SK-N-SH treated with all-trans-retinoic acid at 6 μM for 48 hours (cell line): Measurements from ENCODE around the gene MUS81.

Source experiments
- ARNTL ChIP-seq: fragments of 450-650 bp; formaldehyde crosslinking; IDR thresholded peaks from 2 replicates; pipeline ENCODE4 v1.5.0; 2020; ENCODE audit warnings: low read depth, mild to moderate bottlenecking, moderate library complexity, borderline replicate concordance
- PPARA ChIP-seq: fragments of 250-450 bp; sonication (Bioruptor Pico); IDR thresholded peaks from 2 replicates; pipeline ENCODE4 v1.5.0; 2020; ENCODE audit warnings: mild to moderate bottlenecking, borderline replicate concordance
- ZFP3 ChIP-seq: fragments of 250-450 bp; sonication (Bioruptor Pico); IDR thresholded peaks from 2 replicates; pipeline ENCODE4 v1.5.0; 2020; ENCODE audit warnings: mild to moderate bottlenecking, moderate library complexity
- ZNF70 ChIP-seq: fragments of 450-650 bp; formaldehyde crosslinking; IDR thresholded peaks from 2 replicates; pipeline ENCODE4 v1.5.0; 2020; ENCODE audit warnings: mild to moderate bottlenecking, moderate library complexity

DNA sequence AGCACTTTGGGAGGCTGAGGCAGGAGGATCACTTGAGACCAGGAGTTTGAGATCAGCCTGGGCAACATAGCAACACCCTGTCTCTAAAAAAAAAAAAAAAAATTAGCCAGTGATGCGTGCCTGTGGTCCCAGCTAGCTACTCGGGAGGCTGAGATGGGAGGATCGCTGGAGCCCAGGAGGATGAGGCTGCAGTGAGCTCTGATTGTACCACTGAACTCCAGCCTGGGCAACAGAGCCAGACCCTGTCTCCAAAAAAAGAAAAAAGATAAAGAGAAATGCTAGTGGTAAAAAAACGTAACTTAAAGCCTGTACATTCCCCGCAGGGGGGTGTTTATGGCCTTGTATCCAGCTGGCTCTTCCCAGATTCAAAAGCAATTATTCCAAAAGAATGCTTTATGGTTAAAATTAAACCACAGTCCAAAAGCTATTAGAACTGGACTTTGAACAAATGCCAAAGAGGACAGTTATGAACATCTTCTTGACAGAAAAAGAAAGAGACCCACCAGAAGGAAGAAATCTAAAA, 42.9 kb upstream of the MUS81 start:
- TF ChIP-seq ARNTL (CRISPR knock-in tag) (no peak), ZFP3 (no peak), PPARA (no peak), ZNF70 (CRISPR knock-in tag) (no peak)
